ENCODE measurements around the gene SPPL2C. TPM values are rescaled to one million over a fixed set of nuclear protein-coding genes. Genes with fewer than 3 reads are reported as not detected.
"Not testable (repeated sequence)": the region's sequence is repeated elsewhere in the genome, so short reads cannot be mapped to it uniquely, and the experiment has no call there.

SPPL2C gene
- total RNA-seq, 1 experiment from 2014 or later, result not detected

DNA sequence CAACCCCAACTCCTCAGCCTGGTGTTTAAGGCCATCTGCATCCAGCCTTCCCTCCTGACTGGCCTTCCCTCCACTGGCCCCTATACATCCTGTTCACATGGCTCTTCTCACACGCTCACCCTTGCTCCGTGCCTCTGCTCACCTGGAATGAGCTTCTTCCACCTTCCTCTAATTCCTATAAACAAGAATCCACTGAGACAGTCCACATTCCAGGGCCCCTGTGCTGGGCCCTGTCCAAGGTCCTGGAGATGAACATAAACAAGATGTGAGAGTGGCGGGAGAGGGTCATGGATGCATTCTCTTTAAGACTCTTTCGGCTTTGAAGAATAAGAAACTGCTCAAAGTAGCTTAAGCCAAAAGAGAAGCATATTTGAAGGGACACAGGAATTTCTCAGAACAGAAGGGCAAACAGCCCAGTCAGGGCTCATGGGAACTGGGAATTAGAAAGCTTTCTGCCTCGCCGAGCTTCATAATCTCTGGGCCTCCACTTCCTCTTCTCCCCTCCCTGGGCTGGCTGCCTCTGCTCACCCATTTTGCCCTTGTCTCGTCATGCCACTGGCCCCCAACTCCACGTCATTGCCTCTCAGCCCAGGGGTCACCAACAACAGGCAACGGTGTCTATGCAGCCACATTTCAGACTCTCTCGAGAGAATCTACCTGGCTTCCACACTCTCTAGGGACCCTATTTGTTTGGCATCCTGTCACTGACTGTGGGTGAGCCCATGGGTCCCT lies 13.5 kb downstream of the SPPL2C start:
- no peak for DNase-seq (ENCODE audit: low spot score)
- TF ChIP-seq EZH2 (IDR thresholded peaks at IDR 0.05; ENCODE audit: borderline replicate concordance, low read depth, low read length, poor library complexity, severe bottlenecking), result no peak
- TF ChIP-seq, protein P1, sequence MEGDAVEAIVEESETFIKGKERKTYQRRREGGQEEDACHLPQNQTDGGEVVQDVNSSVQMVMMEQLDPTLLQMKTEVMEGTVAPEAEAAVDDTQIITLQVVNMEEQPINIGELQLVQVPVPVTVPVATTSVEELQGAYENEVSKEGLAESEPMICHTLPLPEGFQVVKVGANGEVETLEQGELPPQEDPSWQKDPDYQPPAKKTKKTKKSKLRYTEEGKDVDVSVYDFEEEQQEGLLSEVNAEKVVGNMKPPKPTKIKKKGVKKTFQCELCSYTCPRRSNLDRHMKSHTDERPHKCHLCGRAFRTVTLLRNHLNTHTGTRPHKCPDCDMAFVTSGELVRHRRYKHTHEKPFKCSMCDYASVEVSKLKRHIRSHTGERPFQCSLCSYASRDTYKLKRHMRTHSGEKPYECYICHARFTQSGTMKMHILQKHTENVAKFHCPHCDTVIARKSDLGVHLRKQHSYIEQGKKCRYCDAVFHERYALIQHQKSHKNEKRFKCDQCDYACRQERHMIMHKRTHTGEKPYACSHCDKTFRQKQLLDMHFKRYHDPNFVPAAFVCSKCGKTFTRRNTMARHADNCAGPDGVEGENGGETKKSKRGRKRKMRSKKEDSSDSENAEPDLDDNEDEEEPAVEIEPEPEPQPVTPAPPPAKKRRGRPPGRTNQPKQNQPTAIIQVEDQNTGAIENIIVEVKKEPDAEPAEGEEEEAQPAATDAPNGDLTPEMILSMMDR (conservative IDR thresholded peaks at IDR 0.05; ENCODE audit: low read depth, low read length), result no peak
- no TSS peak for BruUV-seq (replicated peaks)
- H3K9me3 ChIP-seq (ENCODE audit: low read depth, low read length, poor library complexity, severe bottlenecking), result no peaks in the 10 kb centered on the region
- ChIA-PET CTCF (no interaction called here), POLR2A (ENCODE audit: low non-redundant PET) (no interaction called here)
- no peak overlapping the region for H3K4me3 ChIP-seq (ENCODE audit: low read depth, low read length, poor library complexity, severe bottlenecking)
- intact Hi-C loops (cut with micrococcal nuclease; ENCODE audit: unreplicated experiment), result no loop called here
- H3K36me3 ChIP-seq (ENCODE audit: insufficient read depth, low read length, poor library complexity, severe bottlenecking), result no peaks in the 10 kb centered on the region
- H3K27me3 ChIP-seq (replicated peaks; ENCODE audit: insufficient read depth, low read depth, low read length, poor library complexity), result no peaks in the 10 kb centered on the region
- H3K27ac ChIP-seq (ENCODE audit: low read depth, low read length, poor library complexity, severe bottlenecking), result no peak overlapping the region
- no peaks in the 10 kb centered on the region for H3K4me1 ChIP-seq (ENCODE audit: insufficient read depth, low read length, poor library complexity, severe bottlenecking)

DNA sequence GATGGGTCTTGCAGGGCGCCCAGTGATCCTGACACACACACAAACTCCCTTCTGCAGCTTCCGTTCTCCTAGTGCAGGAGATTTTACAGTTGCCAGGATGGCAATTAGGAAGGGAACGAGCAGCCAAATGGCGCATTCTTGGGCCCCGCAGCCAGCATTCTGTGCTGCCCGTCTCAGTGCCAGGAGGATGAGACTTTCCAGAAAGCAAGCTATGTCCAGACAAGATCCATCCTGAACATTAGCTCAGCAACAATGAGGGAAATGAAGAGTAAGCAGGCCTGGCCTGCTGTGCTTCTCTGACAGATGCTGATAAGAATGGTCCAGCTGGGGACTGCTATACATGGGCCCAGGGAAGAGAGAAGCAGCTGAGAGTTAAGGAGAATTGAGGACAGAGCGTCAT lies 16.5 kb downstream of the SPPL2C start:
- no TSS peak for BruUV-seq (replicated peaks)
- intact Hi-C loops (cut with micrococcal nuclease; ENCODE audit: unreplicated experiment), result no loop called here
- Histone ChIP-seq H3K4me3 (ENCODE audit: low read depth, low read length, poor library complexity, severe bottlenecking) (no peak overlapping the region), H3K27ac (ENCODE audit: low read depth, low read length, poor library complexity, severe bottlenecking) (no peak overlapping the region), H3K4me1 (ENCODE audit: insufficient read depth, low read length, poor library complexity, severe bottlenecking) (no peaks in the 10 kb centered on the region), H3K9me3 (ENCODE audit: low read depth, low read length, poor library complexity, severe bottlenecking) (no peaks in the 10 kb centered on the region), H3K36me3 (ENCODE audit: insufficient read depth, low read length, poor library complexity, severe bottlenecking) (no peaks in the 10 kb centered on the region), H3K27me3 (replicated peaks; ENCODE audit: insufficient read depth, low read depth, low read length, poor library complexity) (no peaks in the 10 kb centered on the region)
- TF ChIP-seq, protein P1 (conservative IDR thresholded peaks at IDR 0.05; ENCODE audit: low read depth, low read length), result no peak
- no peak for TF ChIP-seq EZH2 (IDR thresholded peaks at IDR 0.05; ENCODE audit: borderline replicate concordance, low read depth, low read length, poor library complexity, severe bottlenecking)
- no peak for DNase-seq (ENCODE audit: low spot score)
- POLR2A ChIA-PET (ENCODE audit: low non-redundant PET), result no interaction called here
- CTCF ChIA-PET, result no interaction called here

DNA sequence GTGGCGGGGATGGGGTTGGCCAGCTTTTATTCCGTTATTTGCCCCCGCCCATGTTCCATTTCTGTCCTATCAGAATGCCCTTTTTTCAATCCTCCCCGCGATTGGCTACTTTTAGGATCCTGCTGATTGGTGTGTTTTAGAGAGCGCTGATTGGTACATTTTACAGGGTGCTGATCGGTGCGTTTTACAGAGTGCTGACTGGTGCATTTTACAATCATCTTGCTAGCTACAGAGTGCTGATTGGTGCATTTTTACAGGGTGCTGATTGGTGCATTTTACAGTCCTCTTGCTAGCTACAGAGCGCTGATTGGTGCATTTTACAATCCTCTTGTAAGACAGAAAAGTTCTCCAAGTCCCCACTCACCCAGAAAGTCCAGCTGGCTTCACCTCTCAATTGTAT lies 17.4 kb downstream of the SPPL2C start:
- H3K36me3 ChIP-seq (ENCODE audit: insufficient read depth, low read length, poor library complexity, severe bottlenecking); H3K9me3 ChIP-seq (ENCODE audit: low read depth, low read length, poor library complexity, severe bottlenecking); H3K27me3 ChIP-seq (replicated peaks; ENCODE audit: insufficient read depth, low read depth, low read length, poor library complexity); POLR2A ChIA-PET (ENCODE audit: low non-redundant PET); intact Hi-C loops (cut with micrococcal nuclease; ENCODE audit: unreplicated experiment); H3K4me3 ChIP-seq (ENCODE audit: low read depth, low read length, poor library complexity, severe bottlenecking); BruUV-seq (replicated peaks); H3K27ac ChIP-seq (ENCODE audit: low read depth, low read length, poor library complexity, severe bottlenecking); H3K4me1 ChIP-seq (ENCODE audit: insufficient read depth, low read length, poor library complexity, severe bottlenecking); CTCF ChIA-PET; DNase-seq (ENCODE audit: low spot score): not testable (repeated sequence)
